Thyroid gland (tissue), 4 donors: Measurements from ENCODE around the gene AFAP1L2. TPM values are rescaled to one million over a fixed set of nuclear protein-coding genes. Genes with fewer than 3 reads are reported as not detected.

ENCODE experiments used
- DNase-seq, 2 donors: peaks; one replicate each; pipeline ENCODE4 v3.0.0-alpha.2; 2019
- H3K27ac ChIP-seq, 3 donors: fragments of 200-600 bp; sonication (generic); 1 replicate in 2 of 3; 2 replicates in 1 of 3; pipeline ENCODE4 v1.5.1; 2016 to 2019; ENCODE audit warnings: mild to moderate bottlenecking in 1 of 3, moderate library complexity in 1 of 3
- H3K27me3 ChIP-seq: fragments of 200-600 bp; sonication (generic); one replicate; pipeline ENCODE4 v1.5.1; 2019
- H3K36me3 ChIP-seq, 2 donors: fragments of 200-600 bp; sonication (generic); one replicate each; pipeline ENCODE4 v1.5.1; 2016 to 2019
- H3K4me1 ChIP-seq, 2 donors: fragments of 200-600 bp; sonication (generic); one replicate each; pipeline ENCODE4 v1.5.1; 2017 to 2019
- H3K4me3 ChIP-seq, 3 donors: fragments of 200-600 bp; sonication (generic); replicated peaks in 1 of 3; 1 replicate in 2 of 3; 2 replicates in 1 of 3; pipeline ENCODE4 v1.5.1; 2016; ENCODE audit warnings: mild to moderate bottlenecking in 1 of 3
- H3K9me3 ChIP-seq: fragments of 200-600 bp; sonication (generic); one replicate; pipeline ENCODE4 v1.5.1; 2017
- POLR2A ChIP-seq, 2 donors: fragments of 450-650 bp; IDR thresholded peaks; one replicate each; pipeline ENCODE4 v1.6.1; 2017; ENCODE audit warnings: antibody characterized with exemption in 2 of 2, mild to moderate bottlenecking in 2 of 2, moderate library complexity in 1 of 2
- WGBS, 2 donors: methylation state at CpG; one replicate each; pipeline ENCODE4 v1.1.5; 2017; 5-methylcytosine and 5-hydroxymethylcytosine counted together
- intact Hi-C: fragments of 100-400 bp; cut with DNase I; formaldehyde crosslinking; loops from one replicate; pipeline ENCODE4 v1.15.1; 2023
- total RNA-seq, 4 donors: library from RNA; depleted of rRNA; stranded (reverse); fragments of >200 nt; gene quantifications; one replicate each; pipeline ENCODE4 v1.2.3, GENCODE V29; 2016
- TF ChIP-seq, protein P1 (sequence below), 6 experiments: fragments of 200-600 bp in 3 of 6; fragments of 450-650 bp in 3 of 6; sonication (generic) in 3 of 6; IDR thresholded peaks; one replicate each; pipeline ENCODE4 v1.5.1; 2016 to 2019; ENCODE audit warnings: antibody characterized with exemption in 6 of 6, mild to moderate bottlenecking in 2 of 6, inconsistent platforms in 1 of 6, moderate library complexity in 1 of 6

Gene AFAP1L2
- total RNA-seq, 4 donors from 2014 or later, result 135 to 356 (median 299) TPM

DNA sequence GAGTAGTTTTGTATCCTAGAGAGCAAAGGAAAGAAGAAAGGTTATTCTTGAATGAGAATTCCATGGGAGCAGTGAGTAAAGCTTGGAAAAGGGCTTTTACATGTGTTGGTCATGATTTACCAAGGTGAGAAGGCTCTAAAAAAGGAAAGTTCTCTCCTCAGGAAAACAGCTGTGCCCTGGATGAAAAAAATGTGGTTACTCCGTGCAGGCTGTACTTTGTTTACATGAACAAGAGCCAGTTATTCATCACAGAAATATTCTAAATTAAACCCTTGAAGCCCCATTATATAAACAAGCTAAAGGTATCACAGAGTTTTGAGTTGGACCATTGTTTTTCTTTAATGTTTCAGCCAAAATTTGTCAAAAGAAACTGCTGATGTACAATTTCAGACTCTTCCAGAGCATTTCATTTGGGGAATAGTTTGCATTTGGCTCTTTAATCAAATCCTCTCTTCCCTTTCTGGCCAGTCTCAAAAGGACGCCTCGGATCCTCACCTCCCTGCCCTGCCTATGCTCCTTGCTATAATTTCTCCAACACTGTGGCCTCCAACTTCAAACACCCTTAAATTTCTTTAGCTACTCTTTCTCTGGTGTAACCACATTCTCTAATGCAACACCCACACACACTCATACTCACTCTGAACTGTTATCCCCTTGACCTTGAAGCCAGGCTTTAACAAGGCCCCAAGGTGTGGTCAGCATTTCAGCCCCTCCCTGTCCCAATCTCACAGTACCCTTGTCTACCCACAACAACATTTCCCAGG is 47.4 kb downstream of the AFAP1L2 start:
- Histone ChIP-seq H3K4me1 (peaks cover 76 to 80% of the 10 kb centered on the region in 2 donors), H3K4me3 (no peak overlapping the region), H3K9me3 (no peaks in the 10 kb centered on the region), H3K27ac (peak overlapping the region; percentile 70 to 86 (median 83)), H3K36me3 (no peaks in the 10 kb centered on the region), H3K27me3 (no peaks in the 10 kb centered on the region)
- 24 to 28% methylated on average over 3 of the region's 3 CpGs for WGBS, 2 donors
- TF ChIP-seq POLR2A (IDR thresholded peaks at IDR 0.05), result peak in 1 of 2 donors; percentile 9
- TF ChIP-seq, protein P1, sequence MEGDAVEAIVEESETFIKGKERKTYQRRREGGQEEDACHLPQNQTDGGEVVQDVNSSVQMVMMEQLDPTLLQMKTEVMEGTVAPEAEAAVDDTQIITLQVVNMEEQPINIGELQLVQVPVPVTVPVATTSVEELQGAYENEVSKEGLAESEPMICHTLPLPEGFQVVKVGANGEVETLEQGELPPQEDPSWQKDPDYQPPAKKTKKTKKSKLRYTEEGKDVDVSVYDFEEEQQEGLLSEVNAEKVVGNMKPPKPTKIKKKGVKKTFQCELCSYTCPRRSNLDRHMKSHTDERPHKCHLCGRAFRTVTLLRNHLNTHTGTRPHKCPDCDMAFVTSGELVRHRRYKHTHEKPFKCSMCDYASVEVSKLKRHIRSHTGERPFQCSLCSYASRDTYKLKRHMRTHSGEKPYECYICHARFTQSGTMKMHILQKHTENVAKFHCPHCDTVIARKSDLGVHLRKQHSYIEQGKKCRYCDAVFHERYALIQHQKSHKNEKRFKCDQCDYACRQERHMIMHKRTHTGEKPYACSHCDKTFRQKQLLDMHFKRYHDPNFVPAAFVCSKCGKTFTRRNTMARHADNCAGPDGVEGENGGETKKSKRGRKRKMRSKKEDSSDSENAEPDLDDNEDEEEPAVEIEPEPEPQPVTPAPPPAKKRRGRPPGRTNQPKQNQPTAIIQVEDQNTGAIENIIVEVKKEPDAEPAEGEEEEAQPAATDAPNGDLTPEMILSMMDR (IDR thresholded peaks at IDR 0.05), result no peak
- intact Hi-C loops, result no loop called here
- no peak for DNase-seq

DNA sequence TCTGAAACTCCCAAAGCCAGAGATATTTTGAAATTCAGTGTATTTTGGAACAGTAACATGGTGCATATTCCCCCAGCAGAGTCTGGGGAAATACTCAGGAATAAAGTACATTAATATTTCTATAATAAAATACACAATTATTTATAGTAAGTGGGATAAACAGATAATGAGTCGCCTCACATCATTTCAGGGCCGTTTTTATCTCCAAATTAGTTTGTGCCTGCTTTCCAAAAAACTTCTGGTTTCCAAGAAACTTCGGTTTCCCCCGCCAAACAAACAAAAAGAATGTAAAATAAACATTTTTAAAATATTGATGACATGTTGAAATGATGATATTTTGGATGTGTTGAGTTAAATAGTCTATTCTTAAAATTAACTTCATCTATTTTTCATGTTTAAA is 48.2 kb downstream of the AFAP1L2 start:
- Histone ChIP-seq H3K27me3 (no peaks in the 10 kb centered on the region), H3K27ac (peak overlapping the region; percentile 70 to 86 (median 83)), H3K4me3 (no peak overlapping the region), H3K9me3 (no peaks in the 10 kb centered on the region), H3K36me3 (no peaks in the 10 kb centered on the region), H3K4me1 (peaks cover 84% of the 10 kb centered on the region in 2 donors)
- intact Hi-C loops, result no loop called here
- 58 to 70% methylated on average over 4 of the region's 4 CpGs for WGBS, 2 donors
- no peak for TF ChIP-seq POLR2A (IDR thresholded peaks at IDR 0.05)
- TF ChIP-seq, protein P1 (IDR thresholded peaks at IDR 0.05), result no peak
- DNase-seq, result no peak

DNA sequence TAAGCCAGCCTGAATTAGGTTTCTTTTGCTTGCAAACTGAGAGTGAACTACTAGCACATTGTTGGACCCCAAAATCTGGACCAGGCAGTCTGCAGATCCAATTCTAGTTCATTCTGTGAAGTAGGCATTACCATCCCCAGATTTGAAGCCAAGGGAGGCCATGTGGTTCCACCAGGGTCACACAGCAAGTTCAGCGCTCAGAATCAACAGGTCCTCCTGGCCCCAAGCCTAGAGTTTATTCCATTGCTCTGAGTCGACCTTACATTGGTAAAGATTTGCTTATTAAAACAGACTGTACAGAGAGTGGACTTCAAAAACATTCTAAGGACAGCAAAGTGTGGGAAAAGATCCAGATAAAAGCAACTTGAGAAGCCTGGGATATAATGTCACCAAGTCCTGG is 50.9 kb downstream of the AFAP1L2 start:
- Histone ChIP-seq H3K9me3 (no peaks in the 10 kb centered on the region), H3K4me1 (peaks cover 80 to 93% of the 10 kb centered on the region in 2 donors), H3K27me3 (no peaks in the 10 kb centered on the region), H3K36me3 (no peaks in the 10 kb centered on the region), H3K27ac (peak overlapping the region; percentile 40 to 90 (median 70)), H3K4me3 (no peak overlapping the region)
- 31 to 38% methylated on average over 2 of the region's 2 CpGs for WGBS, 2 donors
- intact Hi-C loops, result no loop called here
- DNase-seq, result peak; percentile 38 to 61
- TF ChIP-seq, protein P1 (IDR thresholded peaks at IDR 0.05), result no peak
- TF ChIP-seq POLR2A (IDR thresholded peaks at IDR 0.05), result no peak

DNA sequence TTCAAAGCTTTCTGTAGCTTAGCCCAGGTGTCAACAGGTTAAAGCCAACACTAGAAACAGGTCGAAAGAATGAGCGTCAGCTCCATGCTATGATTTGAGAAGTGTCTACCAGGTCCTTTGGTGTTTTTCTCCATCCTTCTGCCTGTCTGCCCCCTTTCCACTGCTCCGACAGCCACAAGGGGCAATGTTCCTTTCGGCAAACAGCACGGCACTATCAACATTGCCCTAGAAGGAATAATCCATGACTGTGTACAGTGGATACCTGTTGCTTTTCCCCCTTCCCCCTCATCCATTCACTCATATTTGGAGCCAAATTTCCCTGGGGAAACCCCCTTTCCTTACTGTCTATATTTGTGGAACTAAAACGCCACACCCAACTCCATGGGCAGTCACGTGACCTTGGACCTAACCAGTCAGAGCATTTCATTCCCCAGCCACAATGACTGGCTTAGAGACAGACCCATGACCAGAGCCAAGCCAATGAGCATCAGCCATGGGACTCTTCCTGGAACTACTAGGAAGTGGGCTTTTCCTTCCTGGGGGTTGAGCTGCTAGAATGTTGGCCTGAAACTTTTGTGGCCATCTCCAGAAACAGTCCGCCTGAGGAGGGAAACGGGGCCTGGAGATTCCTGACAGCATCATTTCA is 51.5 kb downstream of the AFAP1L2 start:
- no peak for DNase-seq
- peaks cover 77 to 90% of the 10 kb centered on the region in 2 donors for H3K4me1 ChIP-seq
- intact Hi-C loops, result no loop called here
- peak overlapping the region; percentile 40 to 90 (median 70) for H3K27ac ChIP-seq
- no peak overlapping the region for H3K4me3 ChIP-seq
- no peaks in the 10 kb centered on the region for H3K9me3 ChIP-seq
- no peaks in the 10 kb centered on the region for H3K27me3 ChIP-seq
- WGBS, 2 donors, result 82% methylated on average over 9 of the region's 9 CpGs
- TF ChIP-seq POLR2A (IDR thresholded peaks at IDR 0.05), result no peak
- TF ChIP-seq, protein P1 (IDR thresholded peaks at IDR 0.05), result no peak
- H3K36me3 ChIP-seq, result no peaks in the 10 kb centered on the region

DNA sequence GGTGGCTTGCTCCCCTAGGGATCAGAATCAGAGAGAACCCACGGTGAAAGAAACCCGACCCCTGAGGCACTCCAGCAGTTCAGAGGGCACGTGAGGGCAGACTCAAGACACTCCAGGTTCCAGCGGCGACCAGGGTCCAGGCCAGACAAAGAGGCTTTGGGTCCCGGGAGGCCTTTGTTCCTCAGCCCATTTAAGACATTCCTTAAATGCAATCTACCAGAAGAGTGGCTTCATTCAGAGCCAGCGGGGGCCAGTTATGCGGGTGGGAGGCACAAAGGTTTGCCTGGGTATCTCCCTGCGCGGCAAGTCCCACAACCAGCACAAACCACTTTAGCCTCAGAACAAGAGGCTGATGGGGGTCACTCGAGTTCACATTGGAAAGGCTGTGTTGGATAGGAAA is 53.6 kb downstream of the AFAP1L2 start:
- TF ChIP-seq POLR2A (IDR thresholded peaks at IDR 0.05), result peak in 1 of 2 donors; percentile 51
- TF ChIP-seq, protein P1 (IDR thresholded peaks at IDR 0.05), result no peak
- Histone ChIP-seq H3K9me3 (no peaks in the 10 kb centered on the region), H3K27ac (peak overlapping the region; percentile 81 to 92 (median 90)), H3K27me3 (no peaks in the 10 kb centered on the region), H3K36me3 (no peaks in the 10 kb centered on the region), H3K4me1 (peaks cover 63 to 78% of the 10 kb centered on the region in 2 donors), H3K4me3 (no peak overlapping the region)
- 15 to 53% methylated on average over 11 of the region's 11 CpGs for WGBS, 2 donors
- peak; percentile 95 for DNase-seq
- intact Hi-C loops, result no loop called here
